Ascending aorta (tissue), 2 donors: ENCODE data around the gene TEKT1. TPM values are rescaled to one million over a fixed set of nuclear protein-coding genes. Genes with fewer than 3 reads are reported as not detected.
A peak's percentile ranks its signal among the peaks of the same experiment; 100 is the strongest.

ENCODE experiments used
- DNase-seq, 2 donors: peaks; one replicate each; pipeline ENCODE4 v3.0.0-alpha.2; 2019; ENCODE audit warnings: low spot score in 2 of 2
- H3K27ac ChIP-seq, 2 donors: fragments of 200-600 bp; sonication (generic); one replicate each; pipeline ENCODE4 v1.5.1; 2016 to 2017; ENCODE audit warnings: mild to moderate bottlenecking in 1 of 2
- H3K27me3 ChIP-seq: fragments of 200-600 bp; sonication (generic); one replicate; pipeline ENCODE4 v1.5.1; 2017
- H3K36me3 ChIP-seq, 2 donors: fragments of 200-600 bp; sonication (generic); one replicate each; pipeline ENCODE4 v1.5.1; 2016
- H3K4me1 ChIP-seq, 2 donors: fragments of 200-600 bp; sonication (generic); one replicate each; pipeline ENCODE4 v1.5.1; 2016 to 2017; ENCODE audit warnings: mild to moderate bottlenecking in 1 of 2
- H3K4me3 ChIP-seq, 2 donors: fragments of 200-600 bp; sonication (generic); one replicate each; pipeline ENCODE4 v1.5.1; 2016 to 2017; ENCODE audit warnings: mild to moderate bottlenecking in 1 of 2
- H3K9me3 ChIP-seq, 2 donors: fragments of 200-600 bp; sonication (generic); one replicate each; pipeline ENCODE4 v1.5.1; 2016
- intact Hi-C: fragments of 100-400 bp; cut with DNase I; formaldehyde crosslinking; loops from one replicate; pipeline ENCODE4 v1.15.1; 2023
- total RNA-seq: library from RNA; depleted of rRNA; stranded (reverse); fragments of >200 nt; gene quantifications from one replicate; pipeline ENCODE4 v1.1.0, GENCODE V29; 2016
- TF ChIP-seq, protein P1 (sequence below), 3 experiments: fragments of 200-600 bp in 2 of 3; fragments of 450-650 bp in 1 of 3; sonication (generic) in 2 of 3; IDR thresholded peaks; one replicate each; pipeline ENCODE4 v1.5.1; 2016 to 2019; ENCODE audit warnings: antibody characterized with exemption in 3 of 3, mild to moderate bottlenecking in 1 of 3, moderate library complexity in 1 of 3

Gene TEKT1
- total RNA-seq, 1 donor from 2014 or later: not detected

DNA sequence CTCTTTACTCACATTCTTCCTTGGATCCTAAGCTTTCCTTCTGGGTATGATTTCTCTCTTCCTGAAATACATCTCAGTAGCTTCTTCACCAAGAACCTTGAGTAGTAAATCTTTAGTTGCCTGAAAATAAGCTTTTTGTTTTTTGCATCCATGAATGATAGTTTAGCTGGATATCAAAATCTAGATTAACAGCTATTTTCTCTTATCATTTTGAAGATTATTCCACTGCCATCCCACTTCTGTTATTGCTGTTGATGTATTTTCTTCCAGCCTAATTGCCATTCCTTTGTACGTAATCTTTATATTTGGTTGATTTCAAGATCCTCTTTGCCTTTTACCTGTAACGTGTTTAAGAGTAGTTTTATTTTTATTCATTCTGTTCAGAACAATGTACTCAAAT lies 63.1 kb downstream of the TEKT1 start:
- H3K27ac ChIP-seq: no peak overlapping the region
- peaks cover 85 to 89% of the 10 kb centered on the region in 2 donors for H3K36me3 ChIP-seq
- no peaks in the 10 kb centered on the region for H3K4me1 ChIP-seq
- no peaks in the 10 kb centered on the region for H3K27me3 ChIP-seq
- no peak for DNase-seq
- intact Hi-C loops: no loop called here
- no peak overlapping the region for H3K4me3 ChIP-seq
- peaks cover 11 to 40% of the 10 kb centered on the region in 2 donors for H3K9me3 ChIP-seq
- TF ChIP-seq, protein P1, sequence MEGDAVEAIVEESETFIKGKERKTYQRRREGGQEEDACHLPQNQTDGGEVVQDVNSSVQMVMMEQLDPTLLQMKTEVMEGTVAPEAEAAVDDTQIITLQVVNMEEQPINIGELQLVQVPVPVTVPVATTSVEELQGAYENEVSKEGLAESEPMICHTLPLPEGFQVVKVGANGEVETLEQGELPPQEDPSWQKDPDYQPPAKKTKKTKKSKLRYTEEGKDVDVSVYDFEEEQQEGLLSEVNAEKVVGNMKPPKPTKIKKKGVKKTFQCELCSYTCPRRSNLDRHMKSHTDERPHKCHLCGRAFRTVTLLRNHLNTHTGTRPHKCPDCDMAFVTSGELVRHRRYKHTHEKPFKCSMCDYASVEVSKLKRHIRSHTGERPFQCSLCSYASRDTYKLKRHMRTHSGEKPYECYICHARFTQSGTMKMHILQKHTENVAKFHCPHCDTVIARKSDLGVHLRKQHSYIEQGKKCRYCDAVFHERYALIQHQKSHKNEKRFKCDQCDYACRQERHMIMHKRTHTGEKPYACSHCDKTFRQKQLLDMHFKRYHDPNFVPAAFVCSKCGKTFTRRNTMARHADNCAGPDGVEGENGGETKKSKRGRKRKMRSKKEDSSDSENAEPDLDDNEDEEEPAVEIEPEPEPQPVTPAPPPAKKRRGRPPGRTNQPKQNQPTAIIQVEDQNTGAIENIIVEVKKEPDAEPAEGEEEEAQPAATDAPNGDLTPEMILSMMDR (IDR thresholded peaks at IDR 0.05): no peak

DNA sequence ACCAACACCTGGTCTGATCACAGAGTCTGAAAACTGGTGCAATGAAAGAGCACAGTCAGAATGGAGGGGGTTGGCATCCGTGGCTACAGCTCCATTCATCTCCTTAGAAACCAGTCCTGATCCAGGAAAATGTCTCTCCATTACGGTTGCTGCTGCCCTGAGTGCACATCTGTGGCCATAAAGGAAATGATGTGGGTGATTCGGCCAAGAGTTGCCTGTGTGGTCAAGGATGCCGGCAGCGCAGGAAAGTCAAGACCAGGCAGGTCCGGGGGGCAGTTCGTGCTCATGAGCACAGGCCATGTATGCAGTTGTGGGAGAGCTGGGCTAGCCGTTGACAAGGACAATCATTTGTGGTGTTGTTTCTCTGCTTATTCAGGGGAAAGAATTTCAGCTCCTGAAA lies 69.8 kb downstream of the TEKT1 start:
- no peak overlapping the region for H3K27ac ChIP-seq
- peaks cover 43 to 56% of the 10 kb centered on the region in 2 donors for H3K36me3 ChIP-seq
- H3K27me3 ChIP-seq: no peaks in the 10 kb centered on the region
- DNase-seq: no peak
- peaks cover 0 to 5% of the 10 kb centered on the region in 2 donors for H3K4me1 ChIP-seq
- TF ChIP-seq, protein P1 (IDR thresholded peaks at IDR 0.05): no peak
- H3K9me3 ChIP-seq: peaks cover 0 to 2% of the 10 kb centered on the region in 2 donors
- H3K4me3 ChIP-seq: no peak overlapping the region
- intact Hi-C loops: no loop called here

DNA sequence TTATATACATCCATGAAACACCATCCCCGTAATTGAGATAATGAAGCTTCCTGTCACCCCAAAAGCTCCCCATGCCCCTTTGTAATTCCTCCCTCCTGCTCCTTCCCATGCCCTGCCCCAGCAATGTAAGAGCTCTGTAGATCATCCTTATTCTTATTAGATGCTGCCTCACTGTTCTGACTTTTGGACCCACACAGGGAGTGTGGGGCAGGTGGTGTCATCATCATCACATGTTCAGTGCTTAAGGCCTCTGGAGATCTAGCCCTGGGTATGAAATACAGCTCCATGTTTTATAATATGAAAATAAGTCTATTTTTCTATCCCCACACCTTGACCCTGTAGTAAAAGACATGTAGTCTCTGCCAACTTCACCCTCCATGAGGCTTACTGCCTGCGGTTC lies 73.8 kb downstream of the TEKT1 start:
- intact Hi-C loops: loop anchor here (10.0 kb wide), 1 partner anchor 257 kb away; the partner anchor contains the start of gene RNASEK
- H3K4me3 ChIP-seq: peak overlapping the region in 1 of 2 donors; percentile 63
- peaks cover 4 to 21% of the 10 kb centered on the region in 2 donors for H3K4me1 ChIP-seq
- peaks cover 21 to 28% of the 10 kb centered on the region in 2 donors for H3K36me3 ChIP-seq
- no peak overlapping the region for H3K27ac ChIP-seq
- H3K27me3 ChIP-seq: no peaks in the 10 kb centered on the region
- DNase-seq: no peak
- no peaks in the 10 kb centered on the region for H3K9me3 ChIP-seq
- TF ChIP-seq, protein P1 (IDR thresholded peaks at IDR 0.05): no peak

DNA sequence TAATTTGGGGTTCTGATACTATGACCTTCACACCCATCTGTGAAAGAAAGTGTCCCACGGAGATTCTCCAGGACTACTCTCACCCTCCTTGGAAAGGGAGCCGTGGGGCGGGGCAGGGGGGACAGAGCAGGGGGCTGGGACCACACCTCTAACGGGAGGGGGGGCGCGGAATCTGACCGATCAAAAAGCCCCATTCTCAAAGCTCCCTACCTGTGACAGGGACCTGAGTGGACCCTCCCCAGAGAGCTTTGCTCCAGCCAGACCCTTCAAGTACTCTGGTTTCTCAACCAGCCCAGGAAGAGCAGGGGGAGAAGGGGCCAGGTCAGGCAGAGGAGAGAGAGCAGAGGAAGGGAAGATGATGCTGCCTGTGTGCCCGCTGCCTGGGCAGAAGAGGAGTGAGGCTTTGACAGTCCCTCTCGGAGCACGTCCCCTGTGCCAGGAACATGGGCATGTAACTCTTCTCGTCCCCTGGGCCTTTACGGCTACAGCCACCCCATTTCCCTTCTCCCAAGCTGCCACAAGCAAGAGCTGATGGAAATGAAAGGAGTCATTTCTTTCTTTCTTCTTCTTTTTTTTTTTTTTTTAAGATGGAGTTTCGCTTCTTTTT lies 75.0 kb downstream of the TEKT1 start:
- intact Hi-C loops: loop anchor here (10.0 kb wide), 1 partner anchor 258 kb away; the partner anchor contains the start of gene RNASEK
- no peaks in the 10 kb centered on the region for H3K9me3 ChIP-seq
- TF ChIP-seq, protein P1 (IDR thresholded peaks at IDR 0.05): no peak
- peak overlapping the region; percentile 74 to 79 for H3K27ac ChIP-seq
- H3K27me3 ChIP-seq: no peaks in the 10 kb centered on the region
- H3K36me3 ChIP-seq: peaks cover 15 to 21% of the 10 kb centered on the region in 2 donors
- H3K4me1 ChIP-seq: peaks cover 4 to 30% of the 10 kb centered on the region in 2 donors
- DNase-seq: no peak
- H3K4me3 ChIP-seq: peak overlapping the region; percentile 44 to 63

DNA sequence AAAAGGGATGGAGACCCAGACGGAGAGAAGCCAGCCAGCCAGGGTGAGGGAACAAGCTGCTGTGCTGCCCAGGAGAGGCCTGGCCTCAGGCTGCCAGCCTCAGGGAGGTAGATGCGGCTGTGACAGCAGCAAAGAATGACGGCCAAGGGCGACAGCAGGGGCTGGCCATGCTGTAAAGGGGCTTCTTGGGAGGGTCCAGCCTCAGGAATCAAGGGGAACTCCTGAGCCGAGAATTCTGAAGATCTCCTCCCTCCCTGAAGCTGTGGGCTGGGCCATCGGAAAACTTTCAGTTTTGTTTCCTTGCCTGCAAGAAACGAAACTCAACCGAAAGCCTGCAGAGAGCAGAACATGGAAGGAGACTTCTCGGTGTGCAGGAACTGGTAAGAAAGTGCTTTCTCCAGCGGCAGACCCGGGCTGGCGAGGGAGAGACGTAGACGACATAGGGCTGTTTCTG lies 75.8 kb downstream of the TEKT1 start, which contains the start of gene XAF1:
Gene XAF1, plus strand, starts transcription at position 316 of the 454 bp plus-strand sequence. Its CDS starts 33 bp downstream, at position 349.
- Histone ChIP-seq H3K4me1 (peaks cover 4 to 30% of the 10 kb centered on the region in 2 donors), H3K27me3 (no peaks in the 10 kb centered on the region), H3K4me3 (peak within 1 kb of the TSS; percentile 44 to 63), H3K27ac (peak within 1 kb of the TSS; percentile 74 to 79), H3K9me3 (no peaks in the 10 kb centered on the region), H3K36me3 (peaks cover 13 to 21% of the 10 kb centered on the region in 2 donors)
- DNase-seq: no peak
- TF ChIP-seq, protein P1 (IDR thresholded peaks at IDR 0.05): no peak
- intact Hi-C loops: loop anchor here (10.0 kb wide), 1 partner anchor 259 kb away; the partner anchor contains the start of gene RNASEK
